Measurements from ENCODE around the gene ACTN2.

The ACTN2 gene

GRCh38 chr1:236768601-236769000, 82.3 kb downstream of the ACTN2 start:
- DNase-seq (ENCODE audit: low read depth, low spot score), result no peak

DNA sequence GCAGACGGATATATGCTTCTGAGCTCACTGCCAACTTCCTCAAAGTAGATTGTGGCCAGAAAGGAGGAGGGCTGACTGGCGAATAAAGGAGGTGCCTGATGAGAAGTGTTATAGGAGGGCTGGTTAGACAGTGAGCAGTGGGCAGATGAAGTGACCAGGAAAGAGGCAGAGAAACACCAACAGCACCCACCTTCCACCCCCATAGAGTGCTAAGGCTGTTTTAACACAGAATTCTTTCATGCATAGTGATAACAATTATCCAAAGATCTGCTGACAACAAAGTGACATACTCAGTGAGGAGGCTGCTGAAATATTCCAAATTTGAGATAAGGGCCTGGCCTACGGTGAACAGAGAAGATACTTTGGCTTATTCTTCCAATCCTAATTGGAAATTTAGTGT, 87.6 kb downstream of the ACTN2 start:
- DNase-seq (ENCODE audit: low read depth, low spot score), result no peak

- peak; percentile 19 for DNase-seq (ENCODE audit: low read depth, low spot score)
Measured at GRCh38 chr1:236774926-236775325, 88.6 kb downstream of the ACTN2 start.

DNA sequence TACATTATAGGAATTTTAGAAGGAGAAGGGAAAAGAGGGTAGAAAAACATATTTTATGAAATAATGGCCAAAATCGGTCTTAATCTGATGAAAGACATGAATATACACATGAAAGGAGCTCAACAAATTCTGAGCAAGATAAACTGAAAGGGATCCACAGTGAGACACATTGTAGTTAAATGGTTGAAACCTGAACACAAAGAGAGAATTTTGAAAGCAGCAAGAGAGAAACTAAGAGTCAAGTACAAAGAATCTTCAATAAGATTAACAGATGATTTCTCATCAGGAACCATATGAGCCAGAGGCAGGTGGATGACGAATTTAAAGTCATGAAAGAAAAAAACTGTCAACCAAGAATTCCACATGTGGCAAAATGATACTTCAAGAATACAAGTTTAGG, 93.0 kb downstream of the ACTN2 start:
- DNase-seq (ENCODE audit: low read depth, low spot score), result no peak

DNA sequence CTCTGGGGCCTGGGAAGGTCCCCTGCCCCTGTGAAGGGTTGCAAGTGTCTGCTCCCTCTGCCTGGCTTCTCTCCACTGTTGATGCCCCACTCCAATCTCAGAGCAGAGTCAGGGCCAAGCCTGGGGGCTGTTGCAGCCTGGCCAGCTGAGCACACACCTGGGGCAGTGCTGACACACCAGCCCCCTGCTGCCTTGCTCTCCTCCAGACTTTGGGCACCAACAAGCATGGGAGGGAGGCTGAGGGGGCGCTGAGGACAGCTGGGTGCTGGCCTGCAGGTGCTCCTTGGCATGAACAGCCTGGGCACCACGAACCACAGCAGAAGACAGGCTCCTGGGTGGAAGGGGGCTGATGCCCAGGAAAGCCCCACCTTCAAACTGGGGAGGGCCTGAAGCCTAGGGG, 99.2 kb downstream of the ACTN2 start:
- DNase-seq (ENCODE audit: low read depth, low spot score), result no peak

DNA sequence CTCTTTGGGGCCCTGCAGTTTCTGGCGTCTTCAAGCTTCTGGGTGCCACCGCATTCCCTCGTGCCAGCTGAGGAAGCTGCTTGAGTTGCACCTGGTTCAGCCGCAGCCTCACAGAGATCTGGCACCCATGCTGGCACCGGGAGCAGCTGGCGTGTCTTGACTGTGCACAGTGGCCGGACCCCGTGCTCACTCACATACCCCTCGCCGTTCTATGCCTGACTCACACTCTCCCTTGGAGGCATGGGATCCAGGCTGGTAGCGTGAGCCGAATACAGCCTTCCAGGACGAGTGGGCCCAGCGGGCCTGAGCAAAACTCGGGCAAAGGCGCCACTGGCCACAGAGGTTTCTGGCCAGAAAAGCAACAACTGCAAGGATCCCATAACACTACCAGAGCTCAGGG, 100.2 kb downstream of the ACTN2 start:
- DNase-seq (ENCODE audit: low read depth, low spot score), result no peak

DNA sequence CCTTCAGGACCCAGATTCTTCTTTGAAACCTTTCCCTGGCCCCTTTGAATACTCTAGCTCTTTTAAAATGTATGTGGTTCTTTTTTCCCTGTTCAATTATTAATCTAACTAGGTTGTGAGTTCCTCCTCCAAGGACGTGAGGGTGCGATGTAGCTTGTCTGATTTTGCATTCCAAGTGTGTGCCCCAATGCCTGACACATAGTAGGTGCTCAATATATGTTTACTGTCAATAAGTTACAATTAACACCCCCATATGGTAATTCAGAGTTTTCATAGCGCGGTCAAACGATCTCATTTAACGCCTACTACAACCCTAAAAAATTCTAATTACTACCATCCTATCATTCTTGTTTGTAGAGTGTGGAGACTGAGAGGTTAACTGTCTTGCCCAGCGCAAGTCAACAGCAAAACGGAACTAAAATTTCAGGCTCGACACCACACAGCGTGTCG, 108.3 kb downstream of the ACTN2 start:
- DNase-seq (ENCODE audit: low read depth, low spot score), result no peak

DNA sequence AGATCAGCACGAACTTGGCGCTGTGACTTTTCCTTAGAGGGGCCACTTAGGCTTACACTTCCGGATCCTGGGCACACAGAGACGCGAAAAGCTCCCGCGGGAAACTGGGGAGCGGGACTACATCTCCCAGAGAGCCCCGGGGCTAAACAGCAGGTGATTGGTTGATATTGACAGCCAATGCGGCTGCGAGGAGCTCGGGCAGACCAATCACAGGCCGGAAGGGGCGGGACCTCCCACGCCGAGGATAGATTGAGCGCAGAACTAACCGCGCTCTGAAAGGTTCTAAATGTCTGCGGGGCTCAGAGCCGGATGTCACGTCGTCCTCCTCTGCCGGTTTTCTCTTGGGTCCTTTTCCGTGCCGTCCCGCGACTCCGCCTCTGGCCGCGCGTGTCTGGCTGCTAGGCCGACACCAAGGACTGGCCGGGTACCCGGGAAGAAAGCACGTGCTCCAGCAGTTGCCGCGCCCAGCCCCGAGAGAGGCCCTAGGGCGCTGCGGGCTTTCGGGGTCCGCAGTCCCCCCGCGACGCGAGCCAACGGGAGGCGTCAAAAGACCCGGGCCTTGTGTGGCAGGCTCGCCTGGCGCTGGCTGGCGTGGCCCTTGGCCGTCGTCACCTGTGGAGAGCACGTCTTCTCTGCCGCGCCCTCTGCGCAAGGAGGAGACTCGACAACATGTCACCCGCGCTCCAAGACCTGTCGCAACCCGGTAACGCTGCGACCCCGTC, 108.9 kb downstream of the ACTN2 start, which contains the start of gene MTR:
MTR (plus strand) TSS at position 258 of the 722 bp plus-strand sequence; CDS start at position 670, 412 bp downstream.
- peak; percentile 98 for DNase-seq (ENCODE audit: low read depth, low spot score)

- no peak for DNase-seq (ENCODE audit: low read depth, low spot score)
Measured at GRCh38 chr1:236795757-236796667, 109.7 kb downstream of the ACTN2 start.

DNA sequence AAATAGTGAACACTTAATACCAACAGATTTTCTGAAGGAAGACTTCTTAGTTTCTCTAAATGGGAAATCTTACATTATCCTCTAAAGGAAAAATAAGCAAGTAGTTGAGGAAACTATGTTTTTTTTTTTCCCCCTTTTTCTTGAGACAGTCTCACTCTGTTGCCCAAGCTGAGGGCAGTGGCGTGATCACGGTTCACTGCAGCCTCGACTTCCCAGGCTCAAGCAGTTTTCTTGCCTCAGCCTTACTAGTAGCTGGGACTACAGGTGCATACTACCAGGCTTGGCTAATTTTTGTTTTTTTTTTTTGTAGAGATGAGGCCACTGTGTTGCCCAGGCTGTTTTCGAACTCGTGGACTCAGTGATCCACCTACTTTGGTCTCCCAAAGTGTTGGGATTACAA, 112.7 kb downstream of the ACTN2 start:
- no peak for DNase-seq (ENCODE audit: low read depth, low spot score)

GRCh38 chr1:236800002-236800620, 113.8 kb downstream of the ACTN2 start:
- DNase-seq (ENCODE audit: low read depth, low spot score), result no peak

DNA sequence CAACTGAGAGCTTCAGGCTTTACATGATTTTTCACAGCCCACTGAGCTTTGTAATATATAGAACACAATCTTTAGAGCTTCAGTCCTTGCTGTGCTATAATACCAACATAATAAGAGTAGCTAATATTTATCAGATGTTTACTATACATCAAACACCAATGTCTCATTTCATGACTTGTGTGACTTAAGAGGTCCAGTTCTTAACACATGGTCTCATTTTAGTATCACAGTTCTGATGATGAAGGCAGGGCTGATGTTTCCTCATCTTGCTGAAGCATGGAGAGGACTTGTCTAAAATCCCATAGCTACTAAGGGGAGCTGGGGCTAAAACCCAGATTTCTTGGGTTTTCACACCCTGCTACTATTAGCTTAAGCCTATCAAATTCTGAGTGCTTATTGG, 114.3 kb downstream of the ACTN2 start:
- no peak for DNase-seq (ENCODE audit: low read depth, low spot score)

GRCh38 chr1:236802264-236802663, 116.0 kb downstream of the ACTN2 start:
- no peak for DNase-seq (ENCODE audit: low read depth, low spot score)

- no peak for DNase-seq (ENCODE audit: low read depth, low spot score)
Measured at GRCh38 chr1:236806634-236807033, 120.3 kb downstream of the ACTN2 start.

DNA sequence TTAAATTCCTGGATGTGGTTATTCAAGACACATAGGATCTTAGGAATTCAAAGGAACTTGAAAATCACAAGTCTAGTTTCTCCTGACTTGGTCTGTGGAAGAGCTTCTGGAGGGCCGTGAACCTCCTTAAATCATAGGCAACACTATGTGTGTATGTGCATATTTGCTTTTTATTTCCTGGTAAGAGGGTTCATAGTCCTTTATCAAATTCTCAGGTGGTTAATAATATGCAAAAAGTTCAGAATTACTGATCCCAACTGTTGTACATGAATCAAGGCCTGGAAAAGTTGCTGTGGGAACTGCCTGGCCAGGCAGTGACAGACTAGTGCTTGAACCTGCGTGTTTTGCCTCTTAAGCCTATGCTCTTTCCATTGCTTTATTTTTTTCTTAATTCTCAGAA, 121.7 kb downstream of the ACTN2 start:
- no peak for DNase-seq (ENCODE audit: low read depth, low spot score)

- DNase-seq (ENCODE audit: low read depth, low spot score), result no peak
Measured at GRCh38 chr1:236808564-236809130, 122.3 kb downstream of the ACTN2 start.

DNA sequence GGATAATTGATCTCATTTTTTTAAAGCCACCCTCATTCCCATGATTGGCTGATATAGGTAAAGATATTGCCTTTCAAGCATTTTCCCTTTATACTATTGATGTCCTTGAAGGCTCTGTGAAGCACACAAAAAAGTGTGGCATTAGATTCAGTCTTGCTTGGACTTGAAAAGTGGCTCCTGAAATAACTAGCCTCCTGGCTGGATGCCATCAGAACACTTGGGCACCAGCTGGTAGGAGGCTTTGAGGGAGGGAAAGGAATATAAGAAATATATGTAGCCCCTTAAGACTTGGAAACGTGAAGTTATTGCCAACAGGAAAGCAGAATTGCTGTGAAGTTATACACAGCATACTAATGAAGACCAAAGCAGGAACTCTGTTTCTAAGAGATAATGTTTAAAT, 122.8 kb downstream of the ACTN2 start:
- DNase-seq (ENCODE audit: low read depth, low spot score), result no peak

DNA sequence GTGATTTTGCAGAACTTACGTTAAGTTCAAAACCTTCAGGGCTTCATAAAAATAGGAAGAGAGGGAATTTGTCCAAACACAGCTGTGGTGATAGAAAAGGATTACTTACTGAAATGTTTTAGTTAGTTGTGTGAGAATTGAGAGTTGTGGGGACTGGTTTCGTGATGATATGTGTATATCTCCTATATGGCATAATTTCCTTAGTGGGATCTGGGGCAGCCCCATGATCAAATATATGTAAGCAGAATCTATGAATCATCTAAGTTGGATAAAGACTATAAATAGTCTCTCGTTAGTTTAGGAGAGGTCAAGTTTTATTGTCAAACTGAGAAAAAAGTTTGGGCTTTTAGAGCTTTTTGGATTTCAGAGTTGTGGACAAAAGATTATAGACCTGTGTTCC, 123.7 kb downstream of the ACTN2 start:
- DNase-seq (ENCODE audit: low read depth, low spot score), result no peak

- no peak for DNase-seq (ENCODE audit: low read depth, low spot score)
Measured at GRCh38 chr1:236812334-236813030, 126.2 kb downstream of the ACTN2 start.
